GM19467 (cell line): ENCODE results near the gene LAMA2.

Experiments
- ATAC-seq: cut with Tn5 transposase; IDR thresholded peaks from one replicate; pipeline ENCODE4 v1.9.1; 2021; ENCODE audit warnings: mild to moderate bottlenecking, moderate library complexity; ENCODE audit not compliant: unreplicated experiment

LAMA2 gene

GRCh38 chr6:129203190-129203900, 320.4 kb downstream of the LAMA2 start:
- ATAC-seq: no peak

GRCh38 chr6:129206821-129207220, 323.9 kb downstream of the LAMA2 start:
- no peak for ATAC-seq

GRCh38 chr6:129207832-129208231, 324.9 kb downstream of the LAMA2 start:
- ATAC-seq: no peak

GRCh38 chr6:129208415-129209034, 325.6 kb downstream of the LAMA2 start:
- ATAC-seq: no peak

GRCh38 chr6:129209355-129209754, 326.4 kb downstream of the LAMA2 start:
- ATAC-seq: no peak

GRCh38 chr6:129210684-129211083, 327.7 kb downstream of the LAMA2 start:
- ATAC-seq: no peak

- no peak for ATAC-seq
Observed at GRCh38 chr6:129211626-129212025, 328.7 kb downstream of the LAMA2 start.

GRCh38 chr6:129212081-129212480, 329.1 kb downstream of the LAMA2 start:
- ATAC-seq: no peak

- no peak for ATAC-seq
Observed at GRCh38 chr6:129215246-129215645, 332.3 kb downstream of the LAMA2 start.

GRCh38 chr6:129215916-129216520, 333.1 kb downstream of the LAMA2 start:
- no peak for ATAC-seq

- ATAC-seq: no peak
Observed at GRCh38 chr6:129217701-129218100, 334.8 kb downstream of the LAMA2 start.

- peak; percentile 51 for ATAC-seq
Observed at GRCh38 chr6:129233458-129234134, 350.7 kb downstream of the LAMA2 start.

GRCh38 chr6:129235167-129236000, 352.4 kb downstream of the LAMA2 start:
- no peak for ATAC-seq

GRCh38 chr6:129236001-129236517, 353.1 kb downstream of the LAMA2 start:
- ATAC-seq: peak; percentile 76

GRCh38 chr6:129238991-129239390, 356.1 kb downstream of the LAMA2 start:
- ATAC-seq: no peak

- no peak for ATAC-seq
Observed at GRCh38 chr6:129239825-129240491, 357.0 kb downstream of the LAMA2 start.

- no peak for ATAC-seq
Observed at GRCh38 chr6:129240492-129240853, 357.5 kb downstream of the LAMA2 start.

- no peak for ATAC-seq
Observed at GRCh38 chr6:129242546-129242945, 359.6 kb downstream of the LAMA2 start.

GRCh38 chr6:129243377-129243776, 360.4 kb downstream of the LAMA2 start:
- no peak for ATAC-seq

- ATAC-seq: no peak
Observed at GRCh38 chr6:129248946-129249345, 366.0 kb downstream of the LAMA2 start.
